HG03039 (cell line): Measurements from ENCODE around the gene AGAP1.

Experiments
- ATAC-seq: cut with Tn5 transposase; IDR thresholded peaks from one replicate; pipeline ENCODE4 v1.9.1; 2021; ENCODE audit warnings: mild to moderate bottlenecking, moderate library complexity; ENCODE audit not compliant: unreplicated experiment

The AGAP1 gene

GRCh38 chr2:236161082-236161462 is 667.2 kb downstream of the AGAP1 start:
- ATAC-seq, result no peak

- ATAC-seq, result no peak
Observed at GRCh38 chr2:236161531-236161930, 667.7 kb downstream of the AGAP1 start.

DNA sequence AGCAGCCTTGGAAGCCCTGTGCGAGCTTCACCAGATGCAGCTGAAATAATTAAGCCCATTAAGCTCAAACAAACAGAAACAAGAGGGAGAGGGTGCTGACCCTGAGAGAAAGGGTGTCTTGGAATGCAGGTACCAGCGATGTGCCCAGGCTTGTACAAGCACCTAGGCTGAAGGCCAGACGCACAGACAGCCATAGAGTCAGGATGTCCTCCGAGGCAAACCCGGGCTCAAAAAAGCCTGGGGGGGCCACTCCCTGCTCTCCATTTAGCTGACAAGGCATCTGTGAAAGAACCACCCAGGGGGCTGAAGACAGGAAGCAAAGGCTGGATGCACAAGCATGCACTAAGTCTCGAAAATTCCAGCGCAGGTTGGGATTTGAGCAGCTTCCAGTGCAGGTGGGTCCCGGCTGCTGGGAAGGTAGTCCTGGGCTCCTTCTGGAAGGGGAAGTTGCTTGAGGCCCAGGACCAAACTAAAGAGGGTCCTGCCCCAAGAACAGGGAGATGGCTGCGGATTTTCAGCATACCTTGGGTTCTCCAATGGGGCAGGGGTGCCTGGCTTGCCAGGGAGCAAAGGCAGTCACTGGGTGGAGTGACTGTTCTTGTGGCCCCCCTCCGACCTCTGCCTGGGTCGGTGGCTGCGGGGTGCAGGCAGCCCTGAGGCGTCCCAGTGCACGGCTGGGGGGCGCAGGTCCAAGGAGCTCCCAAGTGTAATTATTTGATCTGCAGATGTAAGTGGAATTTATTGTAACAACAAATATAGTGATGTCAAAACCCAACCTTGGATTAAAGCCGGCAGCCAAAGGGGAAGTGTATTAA is 668.4 kb downstream of the AGAP1 start:
- no peak for ATAC-seq

DNA sequence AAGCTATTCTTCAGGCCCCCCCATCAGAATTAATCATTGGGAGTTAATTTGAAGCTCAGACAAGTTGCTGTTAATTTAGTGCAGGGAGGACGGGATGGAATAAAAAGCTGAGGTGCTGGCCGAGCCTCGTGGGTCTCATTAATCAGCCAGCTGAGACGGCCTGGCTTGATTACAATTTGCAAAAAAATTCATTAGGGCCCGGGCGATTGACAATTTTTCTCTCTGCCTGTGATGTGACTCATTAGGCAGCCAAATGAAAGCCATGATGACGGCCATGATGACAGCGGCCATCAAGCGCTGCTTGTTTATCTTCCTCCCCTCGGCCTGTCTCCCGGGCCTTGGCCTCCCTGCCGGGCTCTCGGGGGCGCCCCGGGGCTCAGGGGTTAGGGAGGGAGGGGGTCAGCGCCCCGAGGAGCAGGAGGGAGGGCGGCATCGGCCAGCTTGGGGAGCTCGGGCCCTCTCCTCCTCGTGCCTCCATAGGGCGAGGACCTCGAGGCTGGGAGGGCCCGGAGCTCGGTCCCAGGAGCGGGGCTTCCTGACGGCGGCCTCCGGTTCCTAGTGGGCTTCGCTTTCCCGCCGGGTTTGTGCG is 669.1 kb downstream of the AGAP1 start:
- no peak for ATAC-seq

GRCh38 chr2:236163471-236164200 is 669.8 kb downstream of the AGAP1 start:
- ATAC-seq, result no peak

- no peak for ATAC-seq
Observed at GRCh38 chr2:236164201-236164924, 670.5 kb downstream of the AGAP1 start.

DNA sequence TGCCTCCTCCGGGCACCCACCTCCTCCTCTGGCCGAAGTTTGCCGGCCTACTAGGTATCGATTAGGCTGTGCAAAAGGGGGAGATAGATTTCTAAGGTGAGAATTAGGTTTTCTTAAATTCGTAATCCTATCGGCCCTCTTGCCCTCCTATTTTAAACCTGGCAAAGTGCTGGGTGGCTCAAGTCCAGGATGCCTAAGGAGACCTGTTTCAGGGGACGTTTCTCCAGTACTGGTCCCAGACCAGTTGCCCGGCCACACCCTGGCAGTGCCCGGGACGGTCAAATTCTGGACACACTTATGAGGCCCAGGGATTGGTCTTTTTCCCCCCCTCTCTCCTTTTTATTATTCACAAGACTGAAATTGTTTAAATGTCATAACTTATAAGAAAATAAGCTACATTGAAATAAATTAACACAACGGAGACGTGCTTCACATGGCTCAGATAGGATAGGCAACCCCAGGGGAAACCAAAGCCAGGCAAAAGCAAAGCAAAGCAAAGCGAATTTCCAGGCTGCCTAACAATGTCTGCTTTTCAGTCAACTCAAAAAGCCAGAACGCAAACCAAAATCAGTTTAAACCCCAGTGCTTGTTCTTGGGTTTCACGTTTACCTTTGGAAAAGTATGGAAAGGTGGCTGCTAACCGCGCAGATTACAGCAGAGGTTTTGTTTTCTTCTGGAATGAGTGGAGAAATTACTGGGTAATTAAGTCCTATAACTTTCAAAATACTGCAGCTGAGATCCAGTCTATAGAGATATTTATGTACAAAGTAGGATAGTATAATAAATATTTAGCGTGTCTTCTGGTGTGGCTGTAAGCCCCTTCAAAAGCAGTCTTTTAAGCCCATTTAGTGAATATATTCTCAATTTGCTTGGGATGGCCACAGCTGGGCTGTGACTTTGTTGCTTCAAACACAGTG is 671.3 kb downstream of the AGAP1 start:
- ATAC-seq, result no peak

- no peak for ATAC-seq
Observed at GRCh38 chr2:236165842-236166795, 672.3 kb downstream of the AGAP1 start.

DNA sequence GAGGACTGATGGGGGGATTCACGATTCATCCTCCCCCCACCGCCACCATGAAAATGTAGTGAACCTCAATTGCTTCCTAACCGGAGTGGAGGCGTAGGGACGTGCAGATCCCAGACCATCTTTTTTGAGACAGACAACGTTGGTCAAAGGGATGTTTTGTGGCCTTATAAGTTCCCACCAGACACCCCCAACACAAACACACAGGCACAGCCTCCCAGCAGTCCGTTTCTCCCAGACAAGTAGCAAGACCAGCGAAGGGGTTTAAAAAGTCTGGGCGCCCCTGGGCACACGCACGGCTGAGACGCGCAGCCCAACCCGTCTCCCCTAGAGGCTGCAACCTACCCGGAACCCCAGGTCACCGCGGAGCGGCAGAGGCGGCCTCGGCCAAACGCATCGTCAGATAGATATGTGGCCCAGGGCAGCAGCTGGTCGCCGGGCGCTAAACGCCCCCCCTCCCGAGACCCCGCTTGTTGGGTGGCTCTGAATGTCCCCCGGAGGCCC is 673.0 kb downstream of the AGAP1 start:
- no peak for ATAC-seq

DNA sequence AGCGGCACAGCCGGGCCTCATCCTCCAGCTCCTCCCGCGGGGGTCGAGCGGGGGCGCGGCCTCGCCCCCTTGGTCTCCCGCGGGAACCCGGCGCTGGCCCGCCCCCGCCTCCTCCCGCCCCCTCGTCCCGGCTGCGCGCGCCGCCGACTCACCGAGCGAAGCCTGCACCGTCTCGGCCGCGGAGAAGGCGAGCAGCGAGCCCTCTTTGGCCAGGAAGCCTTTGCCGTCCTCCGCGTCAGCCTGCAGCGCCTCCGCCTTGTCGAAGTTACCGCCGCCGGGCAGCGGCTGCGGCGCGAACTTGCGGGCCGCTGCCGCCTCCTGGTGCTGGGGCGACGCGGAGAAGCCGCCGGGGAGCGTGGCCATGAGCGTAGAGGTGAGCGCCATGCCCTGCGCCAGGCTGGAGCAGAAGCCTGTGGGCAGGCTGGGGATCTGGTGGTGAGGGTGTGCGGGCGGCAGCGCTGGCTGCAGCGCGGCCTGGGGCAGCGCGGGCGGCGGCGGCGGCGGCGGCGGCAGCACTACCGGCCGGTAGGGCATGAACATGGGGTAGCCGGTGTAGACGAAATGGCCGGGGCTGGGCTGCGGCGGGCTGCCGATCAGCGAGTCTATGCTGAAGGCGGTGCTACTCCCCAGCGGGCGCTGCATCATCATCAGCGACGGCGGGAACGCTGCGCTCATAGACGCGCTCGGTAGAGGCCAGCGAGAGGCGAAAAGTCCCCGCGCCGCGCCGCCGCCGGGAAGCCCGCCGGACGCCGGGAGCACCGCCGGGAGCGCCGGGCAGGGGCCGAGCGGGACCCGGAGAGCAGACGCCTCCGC is 673.7 kb downstream of the AGAP1 start:
- ATAC-seq, result no peak

- ATAC-seq, result no peak
Observed at GRCh38 chr2:236168110-236169080, 674.6 kb downstream of the AGAP1 start, which contains the start of gene GBX2. TSS of gene GBX2 (minus strand) at chr2:236168386. CDS start at chr2:236167971, 415 bp downstream.

- no peak for ATAC-seq
Observed at GRCh38 chr2:236169151-236169721, 675.4 kb downstream of the AGAP1 start.

DNA sequence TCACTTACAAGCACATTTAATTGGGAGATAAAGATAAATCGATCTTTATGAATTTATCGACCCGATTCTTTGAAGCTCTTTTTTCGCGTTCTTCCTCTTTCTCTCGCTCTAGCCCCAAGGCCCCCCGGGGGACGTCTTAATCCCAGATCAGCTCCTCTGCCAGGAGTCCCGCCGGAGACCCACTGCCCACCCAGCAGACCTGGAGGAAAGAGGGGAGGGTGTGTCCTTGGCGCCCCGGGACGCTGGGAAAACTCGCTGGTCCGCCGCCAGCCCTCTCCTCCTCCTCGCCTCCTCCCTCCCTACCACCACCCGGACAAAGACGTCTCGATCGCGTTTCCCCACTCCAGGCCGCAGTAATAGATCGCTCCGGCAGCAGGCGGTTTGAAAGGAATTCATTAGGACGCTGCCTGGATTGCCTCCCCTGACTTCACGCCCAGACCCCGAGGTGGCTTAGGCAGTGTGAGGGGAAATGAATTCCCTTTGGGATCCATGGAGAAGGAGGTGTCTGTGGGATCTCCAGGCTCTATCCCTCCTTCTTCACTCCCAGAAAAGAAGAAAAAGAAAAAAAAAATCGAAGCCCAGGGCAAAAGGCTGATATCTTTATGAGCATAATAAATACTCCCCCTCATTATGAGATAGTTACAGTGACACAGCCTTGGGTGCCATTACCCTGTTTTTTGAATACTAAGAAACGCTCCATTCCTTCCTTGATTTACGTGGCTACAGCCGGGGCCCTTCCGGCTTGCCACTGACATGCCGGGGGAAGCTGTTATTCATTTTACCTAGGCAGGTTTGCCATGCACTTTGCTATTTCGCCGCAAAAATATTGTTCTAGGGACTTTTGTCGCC is 676.1 kb downstream of the AGAP1 start:
- ATAC-seq, result no peak

GRCh38 chr2:236170590-236171165 is 676.8 kb downstream of the AGAP1 start:
- ATAC-seq, result no peak

DNA sequence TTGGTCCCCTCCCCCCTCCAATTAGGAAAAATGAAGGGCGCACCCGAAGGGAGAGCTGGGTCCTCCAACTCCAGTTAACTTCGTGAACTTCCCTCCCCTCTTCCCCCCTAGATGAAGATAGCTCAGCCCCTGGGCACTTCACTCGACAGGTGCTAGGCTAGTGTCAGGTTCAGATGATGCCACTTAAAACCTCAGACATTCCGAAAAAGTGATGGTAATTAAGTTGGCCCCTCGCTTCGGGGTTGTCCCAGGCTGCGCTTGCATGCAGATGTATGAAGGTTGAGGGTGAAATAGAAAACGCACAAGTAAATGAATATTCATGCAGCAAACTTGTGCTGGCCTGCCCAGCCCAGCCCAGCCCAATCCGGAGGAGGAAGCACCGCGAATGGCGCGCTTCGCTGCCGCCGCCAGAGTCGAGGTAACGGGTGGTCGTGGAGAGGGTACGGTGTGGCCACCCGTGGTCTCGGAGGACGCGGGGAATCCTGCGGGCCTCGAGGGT is 677.4 kb downstream of the AGAP1 start:
- ATAC-seq, result no peak
